Stimulated activated CD8-positive, alpha-beta memory T cell treated with anti-CD3 and anti-CD28 coated beads, Interleukin-4, amount 100 ng/mL, for 24 hours (primary cell): ENCODE data around the gene EEF2.
"Not testable (repeated sequence)": the region's sequence is repeated elsewhere in the genome, so short reads cannot be mapped to it uniquely, and the experiment has no call there.

Experiments
- DNase-seq: peaks from one replicate; pipeline ENCODE4 v3.0.0-alpha.2; 2020; ENCODE audit warnings: low read depth

Gene EEF2

DNA sequence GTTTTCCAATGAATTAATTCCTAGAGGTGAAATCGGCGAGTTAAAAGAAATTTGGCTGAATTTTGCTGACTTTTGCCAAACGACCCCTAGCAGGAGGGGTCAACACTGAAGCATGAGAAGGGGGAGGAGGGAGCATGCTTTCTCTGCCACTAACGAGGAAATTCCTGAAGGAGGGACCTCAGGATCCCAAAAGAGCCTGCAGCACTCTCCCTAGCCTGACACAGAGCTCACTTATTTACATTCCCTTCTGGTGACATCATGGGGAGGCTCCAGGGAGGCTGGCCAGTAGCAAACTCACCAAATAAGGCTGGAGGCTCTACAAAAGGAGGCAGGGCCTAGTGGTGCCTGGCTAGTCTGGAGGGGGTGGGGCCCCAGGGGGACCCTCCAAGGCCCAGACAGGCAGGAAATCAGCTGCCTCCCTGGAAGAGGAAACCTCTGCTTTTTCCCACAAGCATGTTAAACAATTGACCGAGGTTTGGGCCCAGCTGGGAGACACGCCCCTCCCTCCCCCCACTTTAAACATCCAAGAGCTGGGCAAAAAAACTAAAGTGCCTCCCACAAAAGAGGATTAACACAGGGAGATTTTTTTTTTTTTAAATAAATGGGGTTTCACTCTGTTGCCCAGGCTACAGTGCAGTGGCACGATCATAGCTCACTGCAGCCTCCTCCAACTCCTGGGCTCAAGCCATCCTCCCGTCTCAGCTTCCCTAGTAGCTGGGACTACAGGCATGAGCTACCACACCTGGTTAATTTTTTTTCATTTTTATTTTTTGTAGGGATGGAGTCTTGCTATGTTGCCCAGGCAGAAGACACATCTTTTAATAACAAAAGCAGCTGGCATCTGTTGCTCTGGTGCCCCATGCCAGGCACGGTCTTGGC, 16.5 kb downstream of the EEF2 start:
- no peak for DNase-seq

GRCh38 chr19:3967983-3968382, 17.3 kb downstream of the EEF2 start:
- not testable (repeated sequence) for DNase-seq

- no peak for DNase-seq
These were observed 18.9 kb downstream of the EEF2 start for GRCh38 chr19:3966051-3967017.

GRCh38 chr19:3964256-3965194, 20.7 kb downstream of the EEF2 start:
- DNase-seq = no peak

DNA sequence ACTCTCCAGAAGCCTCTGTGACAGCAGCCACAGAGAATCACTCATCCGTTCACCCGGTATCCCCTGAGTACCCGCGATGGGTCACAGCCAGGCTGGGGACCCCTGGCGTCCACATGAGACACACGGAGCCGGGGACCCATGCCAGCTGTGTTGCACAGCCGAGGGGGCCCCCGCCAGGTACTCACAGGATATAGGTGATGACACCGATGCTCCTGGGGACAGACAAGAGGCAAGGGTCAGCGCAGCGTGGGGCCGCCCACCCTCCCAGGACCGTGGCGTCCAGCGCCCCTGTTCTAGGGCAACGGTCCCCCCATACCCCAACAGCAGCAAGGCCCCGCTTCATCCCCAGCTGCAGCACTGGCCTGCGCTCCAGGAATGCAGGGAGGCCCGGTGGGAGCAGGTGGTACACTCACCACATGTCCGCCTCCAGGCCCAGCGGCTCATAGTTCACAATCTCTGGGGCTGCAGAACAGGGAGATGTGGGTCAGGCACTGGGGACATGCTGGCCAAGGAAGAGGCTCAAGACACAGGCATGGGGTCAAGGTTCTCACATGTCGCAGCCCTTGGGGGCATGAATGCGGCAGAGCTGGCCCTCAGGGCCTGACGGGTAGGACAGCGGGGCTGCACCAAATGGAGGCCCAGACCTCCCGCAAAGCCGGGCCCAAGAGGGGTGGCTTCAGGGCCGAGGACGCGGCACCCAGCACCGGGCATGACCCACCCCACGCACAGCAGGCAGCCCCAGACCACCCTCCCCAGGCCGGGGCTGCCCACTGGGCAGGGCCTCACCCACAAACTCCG, 21.6 kb downstream of the EEF2 start:
- no peak for DNase-seq

DNA sequence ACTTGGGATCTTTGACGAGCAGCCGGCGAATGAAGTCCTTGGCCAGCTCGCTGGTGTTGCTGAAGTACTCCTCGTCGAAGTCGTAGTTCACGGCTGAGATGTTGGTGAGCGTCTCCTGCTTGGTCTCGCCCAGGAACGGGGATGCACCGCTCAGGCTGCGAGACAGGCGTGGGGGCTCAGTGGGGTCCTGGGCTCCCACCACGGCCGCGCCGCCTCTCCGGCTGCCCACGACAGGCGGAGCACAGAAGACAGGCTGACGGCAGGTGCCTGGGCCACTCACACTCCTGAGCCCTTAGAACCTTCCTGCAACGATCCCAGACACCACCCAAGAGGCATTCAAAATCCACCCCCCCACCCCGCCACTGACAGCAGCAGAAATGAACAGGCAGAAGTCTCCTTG, 24.3 kb downstream of the EEF2 start:
- no peak for DNase-seq

DNA sequence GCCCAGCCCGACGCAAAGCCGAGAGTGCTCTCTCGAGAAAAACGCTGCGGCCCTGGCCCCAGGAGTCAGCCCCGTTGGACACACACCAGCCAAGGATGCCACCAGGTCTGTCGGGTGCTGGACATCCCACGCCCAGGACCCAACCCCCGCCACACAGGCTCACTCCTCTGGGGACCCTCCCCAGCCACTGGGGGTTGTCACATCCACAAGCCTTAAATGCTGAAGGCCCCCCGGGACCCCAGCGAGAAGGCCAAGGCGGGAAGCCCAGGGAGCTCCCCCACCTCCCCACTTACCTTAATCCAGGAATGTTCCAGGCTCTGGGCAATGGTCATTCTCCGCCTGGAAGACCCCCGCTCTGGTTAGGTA, 25.5 kb downstream of the EEF2 start:
- DNase-seq = no peak

DNA sequence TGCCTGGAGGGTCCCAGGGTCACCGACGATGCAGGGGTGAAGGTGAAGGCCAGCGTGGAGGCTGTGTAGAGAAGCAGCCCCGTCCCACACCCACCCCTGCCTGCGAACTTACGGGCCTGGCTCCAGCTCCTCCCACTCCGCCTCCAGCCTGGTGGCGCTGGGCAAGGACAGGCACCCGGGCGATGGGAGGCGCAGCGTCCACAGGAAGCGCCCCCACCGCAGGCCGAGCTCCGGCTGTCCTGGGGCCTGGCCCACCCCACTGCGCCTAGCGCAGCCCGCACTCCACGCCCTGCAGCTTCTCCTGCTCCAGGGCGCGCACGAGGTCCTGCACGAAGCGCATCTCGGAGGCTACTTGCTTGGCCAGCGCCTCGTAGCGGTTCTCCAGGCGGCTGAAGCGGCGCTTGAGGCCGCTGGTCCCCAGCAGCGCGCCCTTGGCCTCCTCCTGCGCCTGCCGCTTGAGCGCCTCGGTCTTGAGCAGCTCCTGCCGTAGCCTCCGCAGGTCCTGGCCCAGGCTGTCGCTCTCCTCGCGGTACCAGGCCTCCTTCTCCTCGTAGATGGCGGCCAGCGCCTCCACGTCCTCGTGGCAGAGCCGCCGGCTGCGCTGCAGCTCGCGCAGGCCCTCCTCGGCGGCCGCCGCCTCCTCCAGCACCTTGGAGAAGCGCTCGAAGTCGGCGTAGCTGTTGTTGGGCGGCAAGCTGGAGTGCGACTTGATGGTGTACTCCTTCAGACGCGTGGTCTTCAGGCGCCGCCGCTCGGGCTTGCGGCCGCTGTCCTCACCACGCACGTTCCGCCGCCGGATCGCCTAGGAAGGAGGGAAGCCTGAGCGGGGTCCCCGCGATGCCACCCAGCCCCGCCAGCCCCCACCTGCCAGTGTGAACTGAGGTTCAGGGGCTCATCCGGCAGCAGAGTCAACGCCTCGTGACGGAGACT, 26.2 kb downstream of the EEF2 start:
- DNase-seq = no peak

DNA sequence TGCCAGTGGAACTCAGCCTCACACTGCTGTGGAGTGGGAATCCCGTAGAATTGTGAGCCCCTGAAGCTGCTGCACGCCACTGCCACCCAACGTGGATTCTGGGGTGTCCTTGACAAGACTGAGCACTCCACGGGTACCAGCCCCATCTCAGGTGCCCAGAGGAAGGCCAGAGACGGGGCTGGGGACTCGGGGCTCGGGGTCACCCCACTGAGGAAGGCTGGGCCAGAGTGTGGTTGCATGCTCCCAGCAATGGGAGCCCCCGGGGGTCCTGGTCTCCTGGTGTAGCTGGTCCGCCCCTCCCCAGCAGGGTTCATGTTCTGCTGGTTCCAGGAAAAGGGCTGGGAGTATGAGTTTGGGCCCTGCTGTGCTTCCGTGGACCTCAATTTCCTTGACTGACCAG, 29.6 kb downstream of the EEF2 start:
- DNase-seq = no peak

DNA sequence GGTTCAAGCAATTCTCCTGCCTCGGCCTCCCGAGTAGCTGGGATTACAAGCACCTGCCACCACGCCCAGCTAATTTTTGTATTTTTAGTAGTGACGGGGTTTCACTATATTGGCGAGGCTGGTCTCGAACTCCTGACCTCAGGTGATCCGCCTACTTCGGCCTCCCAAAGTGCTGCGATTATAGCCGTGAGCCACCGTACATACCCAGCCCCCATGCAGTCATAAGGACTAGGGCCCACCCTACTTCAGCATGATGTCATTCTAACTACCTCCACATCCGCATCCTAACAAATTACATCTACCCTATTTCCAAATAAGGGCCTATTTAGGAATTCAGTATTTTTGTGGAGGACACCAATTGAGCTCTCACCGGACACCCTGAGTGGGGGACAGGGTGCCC, 30.0 kb downstream of the EEF2 start:
- not testable (repeated sequence) for DNase-seq

GRCh38 chr19:3954107-3954506, 31.2 kb downstream of the EEF2 start:
- DNase-seq = no peak

- not testable (repeated sequence) for DNase-seq
These were observed 32.4 kb downstream of the EEF2 start for GRCh38 chr19:3952755-3953276.

DNA sequence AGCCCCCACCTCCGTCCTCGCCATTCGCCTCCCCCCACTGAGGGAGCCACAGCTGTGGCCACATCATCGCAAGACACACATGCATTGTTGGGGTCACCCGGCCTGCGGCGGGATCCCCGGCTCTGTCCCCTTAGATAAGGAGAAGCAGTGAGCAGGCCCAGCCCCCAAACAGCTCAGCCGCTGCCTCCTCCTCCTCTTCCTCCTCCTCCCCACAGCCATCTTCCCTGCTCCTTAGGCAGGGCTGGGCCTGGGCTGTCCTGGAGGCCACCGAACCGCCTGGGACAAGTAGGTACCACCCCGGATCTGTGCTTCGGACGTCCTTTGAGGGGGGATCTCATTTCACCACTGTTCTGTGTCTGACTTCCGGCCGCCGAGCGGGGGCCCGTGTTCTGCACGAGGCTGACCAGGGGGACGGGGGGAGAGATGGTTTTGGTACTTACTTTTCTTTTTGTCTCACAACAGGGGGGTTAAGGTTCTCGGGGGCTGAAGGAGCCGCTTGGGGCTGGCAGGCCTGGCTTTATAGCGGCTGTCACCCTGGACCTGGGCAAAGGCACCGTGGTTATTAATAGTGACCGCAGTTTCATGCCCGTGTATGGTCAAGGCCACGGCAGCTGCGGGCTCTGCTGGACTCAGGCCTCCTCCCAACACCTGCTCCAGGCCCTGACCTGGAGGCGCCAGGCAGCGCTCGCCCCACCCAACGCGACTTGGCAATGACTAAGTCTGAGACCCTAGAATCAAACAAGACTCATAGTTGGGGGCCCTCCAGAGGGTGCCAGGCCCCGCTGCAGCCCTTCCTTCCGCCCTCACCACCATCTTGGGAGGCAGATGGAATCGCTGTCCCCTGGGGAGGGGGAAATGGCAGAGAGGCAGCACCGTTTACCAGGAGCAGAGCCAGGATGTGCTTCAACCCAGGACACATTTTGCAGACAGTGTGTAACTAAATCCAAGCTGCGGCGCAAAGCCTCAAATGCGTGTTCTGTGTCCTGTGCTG, 34.1 kb downstream of the EEF2 start:
- no peak for DNase-seq

- DNase-seq = no peak
These were observed 35.0 kb downstream of the EEF2 start for GRCh38 chr19:3949997-3950859.

DNA sequence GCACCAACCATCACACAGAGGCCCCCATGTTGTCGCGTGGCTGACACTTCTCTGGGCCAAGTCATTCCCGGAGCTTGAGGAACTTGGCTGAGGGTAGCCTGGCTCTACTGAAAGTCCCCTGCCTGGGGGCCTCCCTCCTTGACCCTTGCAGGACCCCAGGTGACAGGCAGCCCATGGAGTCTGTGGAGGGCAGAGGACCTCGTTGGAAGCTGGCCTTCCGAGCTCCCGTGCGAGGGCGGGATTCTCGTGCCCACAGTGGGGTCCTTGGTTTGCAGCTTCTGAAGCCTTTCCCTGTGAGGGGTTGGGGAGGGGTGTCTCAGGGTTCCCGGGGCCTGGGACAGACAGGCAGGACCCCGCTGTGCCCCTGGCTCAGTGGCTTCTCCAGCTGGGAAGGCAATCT, 36.0 kb downstream of the EEF2 start:
- DNase-seq = no peak

DNA sequence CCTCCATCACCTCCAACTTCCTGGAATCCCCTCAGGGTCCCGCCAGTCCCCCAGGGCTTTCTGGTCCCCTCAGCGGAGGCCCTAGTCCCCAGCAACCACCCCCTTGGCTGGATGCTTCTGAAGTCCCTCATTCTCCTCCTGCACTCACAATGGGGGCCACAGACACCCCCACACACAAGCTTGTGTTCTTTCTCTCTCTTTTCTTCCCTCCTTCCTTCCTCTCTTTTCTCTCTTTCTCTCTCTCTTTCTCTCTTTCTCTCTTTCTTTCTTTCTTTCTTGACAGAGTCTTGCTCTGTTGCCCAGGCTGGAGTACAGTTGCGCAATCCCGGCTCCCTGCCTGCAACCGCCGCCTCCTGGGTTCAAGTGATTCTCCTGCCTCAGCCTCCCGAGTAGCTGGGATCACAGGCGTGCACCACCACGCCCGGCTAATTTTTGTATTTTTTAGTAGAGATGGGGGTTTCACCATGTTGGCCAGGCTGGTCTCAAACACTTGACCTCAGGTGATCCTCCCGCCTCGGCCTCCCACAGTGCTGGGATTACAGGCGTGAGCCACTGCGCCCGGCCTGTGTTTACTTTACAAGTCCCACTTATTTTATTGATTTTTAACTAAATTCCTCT, 37.8 kb downstream of the EEF2 start:
- DNase-seq = not testable (repeated sequence)

DNA sequence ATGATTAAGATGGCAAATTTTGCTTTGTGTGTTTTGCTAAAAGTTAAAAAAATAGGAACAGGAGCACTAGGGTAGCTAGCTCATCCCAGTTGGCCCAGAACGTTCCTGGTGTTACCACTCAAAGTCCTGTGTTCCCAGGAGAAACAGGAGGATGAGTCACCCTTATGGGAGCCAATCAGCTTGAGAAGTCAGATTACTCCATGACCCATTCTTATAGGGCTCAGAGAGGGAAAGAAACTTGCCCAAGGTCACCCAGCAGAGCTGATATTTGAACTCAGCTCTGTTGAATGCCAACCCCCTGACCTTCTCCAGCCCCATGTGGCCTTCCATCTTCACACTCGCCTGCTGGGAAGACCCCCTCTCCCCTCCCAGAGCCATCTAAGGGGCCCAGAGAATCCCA, 39.4 kb downstream of the EEF2 start:
- no peak for DNase-seq
